Body of pancreas (tissue), 4 donors: Measurements from ENCODE around the gene SEMA4D.

ENCODE experiments used
- CTCF ChIP-seq, 7 experiments: fragments of 450-650 bp in 4 of 7; fragments of 200-600 bp in 3 of 7; sonication (generic) in 3 of 7; IDR thresholded peaks; one replicate each; pipeline ENCODE4 v1.5.1; 2016 to 2019; ENCODE audit warnings: antibody characterized with exemption in 7 of 7
- POLR2A ChIP-seq, 3 donors: fragments of 450-650 bp; IDR thresholded peaks; one replicate each; pipeline ENCODE4 v1.6.1; 2016; ENCODE audit warnings: antibody characterized with exemption in 3 of 3, mild to moderate bottlenecking in 2 of 3

- TF ChIP-seq CTCF (IDR thresholded peaks at IDR 0.05) (no peak), POLR2A (IDR thresholded peaks at IDR 0.05) (no peak)
Measured at GRCh38 chr9:89426384-89426961, 71.4 kb downstream of the SEMA4D start.
